ENCODE data around the gene HELLS.
A peak's percentile ranks its signal among the peaks of the same experiment; 100 is the strongest.
"Not testable (repeated sequence)": the region's sequence is repeated elsewhere in the genome, so short reads cannot be mapped to it uniquely, and the experiment has no call there.

Gene HELLS

GRCh38 chr10:94608559-94608958, 63.0 kb downstream of the HELLS start:
- no peak for DNase-seq

GRCh38 chr10:94614558-94614957, 69.0 kb downstream of the HELLS start:
- no peak for DNase-seq

DNA sequence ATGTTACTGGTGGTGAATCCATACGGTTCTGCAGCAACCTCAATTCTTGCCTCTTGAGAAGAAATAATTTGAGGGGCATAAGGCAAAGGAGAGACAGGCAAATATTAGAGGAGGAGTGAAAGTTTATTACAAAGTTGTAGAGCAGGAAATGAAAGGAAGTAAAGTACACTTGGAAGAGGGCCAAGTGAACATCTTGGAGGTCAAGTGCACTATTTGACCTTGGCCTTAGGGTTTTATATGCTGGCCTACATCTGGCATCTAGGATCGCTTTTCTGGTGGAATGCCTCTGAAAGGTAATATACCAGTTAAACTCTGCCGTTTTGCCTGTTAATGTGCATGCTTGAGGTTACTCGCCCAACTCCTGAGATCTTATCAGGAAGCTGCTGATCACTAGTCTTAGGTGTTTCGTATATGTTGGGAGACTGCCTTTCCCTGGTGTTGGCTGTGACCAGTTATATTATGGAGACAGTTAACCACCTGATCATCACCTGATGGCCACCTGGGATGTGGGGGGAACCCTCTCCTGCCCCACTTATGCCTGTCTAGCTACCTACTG, 71.9 kb downstream of the HELLS start:
- DNase-seq = no peak

DNA sequence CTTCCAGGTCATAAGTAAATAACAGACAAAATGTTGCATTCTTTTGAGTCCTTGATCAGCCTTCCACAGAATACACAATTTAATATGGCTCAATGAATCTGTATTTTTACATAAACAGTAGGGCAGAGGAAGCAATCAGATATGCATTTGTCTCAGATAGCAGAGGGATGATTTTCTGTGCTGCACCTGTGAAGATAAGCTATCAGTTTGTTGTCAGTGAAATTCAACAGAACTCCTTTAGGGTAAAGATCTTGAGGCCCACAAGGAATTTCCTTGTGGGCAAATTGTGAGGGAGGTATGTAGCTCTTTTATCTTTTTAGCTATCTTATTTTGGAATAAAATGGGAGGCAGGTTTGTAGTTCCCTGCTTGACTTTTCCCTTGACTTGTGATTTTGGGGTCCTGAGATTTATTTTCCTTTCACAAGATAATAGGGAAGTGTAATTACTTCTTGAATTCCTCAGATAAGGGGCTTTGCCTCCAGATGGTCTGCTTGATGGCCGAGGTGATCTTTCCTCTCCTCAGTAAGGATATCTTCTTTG, 77.1 kb downstream of the HELLS start:
- DNase-seq = no peak

GRCh38 chr10:94623572-94623971, 78.0 kb downstream of the HELLS start:
- no peak for DNase-seq

DNA sequence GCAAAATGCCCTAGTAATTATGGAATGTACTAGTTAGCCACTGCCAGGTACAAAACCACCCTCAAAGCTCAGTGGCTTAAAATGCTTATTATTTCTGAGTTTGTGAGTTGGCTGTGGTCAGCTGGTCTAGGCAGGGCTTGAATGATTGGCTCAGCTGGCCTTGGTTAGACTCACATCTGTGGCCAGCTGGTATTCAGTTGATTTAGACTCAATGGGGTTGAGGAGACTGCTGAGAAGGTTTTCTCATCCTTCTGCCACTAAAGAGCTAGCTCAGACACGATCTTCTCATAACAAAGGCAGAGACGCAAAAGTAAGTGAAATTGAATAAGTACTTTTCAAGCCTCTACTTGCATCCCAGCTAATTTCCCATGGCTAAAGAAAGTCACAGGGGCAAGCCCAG, 80.9 kb downstream of the HELLS start:
- DNase-seq = no peak

GRCh38 chr10:94627511-94627910, 81.9 kb downstream of the HELLS start:
- no peak for DNase-seq

DNA sequence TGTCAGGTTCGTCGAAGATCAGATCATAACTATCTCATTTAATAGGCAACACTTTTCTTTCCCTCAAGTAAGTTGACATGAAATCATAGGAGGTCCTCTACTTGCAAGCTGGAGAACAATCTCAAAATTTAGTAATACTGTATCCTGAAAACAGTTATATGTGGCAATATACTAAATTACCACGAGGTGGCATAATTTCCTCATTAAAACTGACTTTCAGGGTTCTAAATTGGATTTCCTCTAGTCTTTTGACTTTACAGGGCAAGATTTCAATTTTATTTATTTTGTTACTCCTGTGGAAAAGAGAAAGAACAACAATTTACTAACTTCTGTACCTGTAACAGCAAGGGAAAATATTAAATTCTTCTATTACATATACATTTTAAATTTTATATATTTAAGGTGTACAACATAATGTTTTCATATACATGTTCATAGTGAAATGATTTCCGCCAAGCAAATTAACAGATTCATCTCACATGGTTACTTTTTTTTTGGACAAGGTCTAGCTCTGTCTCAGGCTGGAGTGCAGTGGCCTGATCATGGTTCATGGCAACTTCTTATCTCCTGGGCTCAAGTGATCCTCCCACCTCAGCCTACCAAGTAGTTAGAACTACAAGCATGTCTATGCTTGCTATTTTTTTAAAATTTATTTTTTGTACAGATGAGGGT, 84.6 kb downstream of the HELLS start:
- DNase-seq = peak; percentile 16

DNA sequence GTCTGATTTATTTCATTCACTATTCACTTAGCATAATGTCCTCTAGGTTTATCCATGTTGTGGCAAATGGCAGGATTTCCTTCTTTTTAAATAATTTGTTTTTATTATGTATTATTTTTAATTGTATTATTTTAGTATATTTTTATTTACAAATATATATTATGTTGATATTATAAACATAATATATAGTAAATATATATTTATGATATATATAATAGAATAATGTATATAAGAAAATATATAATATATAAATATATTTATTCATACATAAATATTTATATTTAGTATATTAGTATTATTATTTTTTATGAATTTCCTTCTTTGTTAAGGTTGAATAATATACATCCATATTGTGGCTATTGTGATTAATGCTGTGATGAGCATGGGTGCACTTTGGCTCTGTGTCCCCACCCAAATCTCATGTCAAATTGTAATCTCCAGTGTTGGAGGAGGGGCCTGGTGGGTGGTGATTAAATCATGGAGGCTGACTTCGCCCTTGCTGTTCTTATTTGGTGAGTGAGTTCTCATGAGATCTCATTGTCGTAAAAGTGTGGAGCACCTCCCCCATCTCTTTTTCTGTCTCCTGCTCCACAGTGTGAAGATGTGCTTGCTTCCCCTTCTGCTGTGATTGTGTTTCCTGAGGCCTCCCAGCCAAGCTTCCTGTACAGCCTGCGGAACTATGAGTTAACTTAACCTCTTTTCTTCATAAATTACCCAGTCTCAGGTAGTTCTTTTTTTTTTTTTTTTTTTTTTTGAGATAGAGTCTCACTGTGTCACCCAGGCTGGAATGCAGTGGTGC, 85.7 kb downstream of the HELLS start:
- DNase-seq = peak; percentile 36

- no peak for DNase-seq
These were observed 87.4 kb downstream of the HELLS start for GRCh38 chr10:94632954-94633353.

- DNase-seq = not testable (repeated sequence)
These were observed 92.5 kb downstream of the HELLS start for GRCh38 chr10:94638097-94638496.

GRCh38 chr10:94639902-94640301, 94.3 kb downstream of the HELLS start:
- DNase-seq = no peak

- no peak for DNase-seq
These were observed 95.0 kb downstream of the HELLS start for GRCh38 chr10:94640562-94640961.

GRCh38 chr10:94641480-94641879, 95.9 kb downstream of the HELLS start:
- no peak for DNase-seq

GRCh38 chr10:94644352-94644751, 98.8 kb downstream of the HELLS start:
- no peak for DNase-seq

DNA sequence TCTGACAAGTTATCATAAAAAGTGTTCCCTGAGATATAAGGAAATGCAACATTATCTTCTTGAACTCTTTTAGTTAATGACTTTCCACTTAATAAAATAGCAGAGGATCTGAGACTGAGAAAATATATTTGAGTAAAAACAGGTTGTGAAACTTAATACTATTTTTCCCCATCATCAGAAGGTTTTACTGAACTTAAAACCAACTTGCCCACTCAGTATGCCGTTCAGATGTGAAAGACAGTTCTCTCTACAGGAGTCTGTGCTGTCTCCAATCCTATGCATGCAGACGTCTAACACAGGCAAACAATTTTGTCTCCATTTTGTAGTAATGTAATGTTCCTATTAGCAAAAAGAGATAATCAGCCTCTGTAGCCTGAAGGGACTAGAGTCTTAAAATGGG, 99.7 kb downstream of the HELLS start:
- DNase-seq = no peak
